Brain pericyte (primary cell): ENCODE results near the gene C3orf18.
A peak's percentile ranks its signal among the peaks of the same experiment; 100 is the strongest.

Experiments used
- DNase-seq: peaks from one replicate; pipeline ENCODE4 v3.0.0-alpha.2; 2012; ENCODE audit warnings: low read depth, low spot score

The C3orf18 gene

GRCh38 chr3:50580683-50581458 lies 13.3 kb upstream of the C3orf18 start:
- no peak for DNase-seq

GRCh38 chr3:50577348-50577747 lies 9.8 kb upstream of the C3orf18 start:
- no peak for DNase-seq

- DNase-seq = no peak
Measured at GRCh38 chr3:50575372-50575771, 7.8 kb upstream of the C3orf18 start.

GRCh38 chr3:50574444-50574831 lies 6.9 kb upstream of the C3orf18 start:
- no peak for DNase-seq

DNA sequence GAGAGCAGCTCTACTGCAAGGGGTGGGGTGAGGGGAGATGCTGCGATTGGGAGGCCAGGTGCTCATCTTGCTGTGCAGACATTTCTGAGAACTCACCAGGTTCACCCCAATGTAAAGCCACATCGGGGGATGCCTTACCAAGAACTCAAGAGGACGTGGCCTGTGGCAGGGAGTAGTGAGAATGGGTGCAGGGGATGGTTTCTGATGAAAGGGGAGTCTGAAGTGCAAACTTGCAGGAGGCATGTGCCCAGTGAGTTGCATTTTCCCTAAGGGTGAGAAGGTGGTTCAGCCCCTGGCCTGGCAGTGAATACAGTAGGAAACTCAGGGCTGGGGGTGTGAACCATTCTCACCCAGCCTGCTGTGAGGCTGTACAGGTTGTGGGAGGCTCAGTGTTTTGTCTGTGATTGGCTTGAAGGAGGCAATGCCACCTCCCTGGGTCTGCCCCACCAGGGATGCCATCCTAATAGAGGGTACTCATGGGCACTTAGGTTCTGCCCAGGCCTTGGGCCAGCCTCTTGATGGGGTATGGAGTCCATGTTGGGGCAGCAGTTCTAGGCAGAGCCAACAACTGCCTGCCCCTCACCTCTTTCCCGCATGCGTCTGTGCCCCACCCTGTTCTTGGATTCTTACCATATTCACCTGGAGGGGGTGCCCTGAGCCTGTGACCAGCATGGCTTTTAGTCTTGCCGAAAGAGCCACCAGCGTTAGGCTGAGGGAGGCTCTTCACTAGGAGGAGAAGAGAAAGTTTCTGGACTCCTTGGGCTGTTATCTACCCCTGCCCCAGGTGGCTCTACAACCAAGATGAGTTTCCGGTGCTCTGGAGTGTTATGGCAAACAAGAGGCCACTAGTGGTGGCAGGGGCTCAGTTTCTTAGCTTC lies 6.3 kb upstream of the C3orf18 start:
- DNase-seq = no peak

DNA sequence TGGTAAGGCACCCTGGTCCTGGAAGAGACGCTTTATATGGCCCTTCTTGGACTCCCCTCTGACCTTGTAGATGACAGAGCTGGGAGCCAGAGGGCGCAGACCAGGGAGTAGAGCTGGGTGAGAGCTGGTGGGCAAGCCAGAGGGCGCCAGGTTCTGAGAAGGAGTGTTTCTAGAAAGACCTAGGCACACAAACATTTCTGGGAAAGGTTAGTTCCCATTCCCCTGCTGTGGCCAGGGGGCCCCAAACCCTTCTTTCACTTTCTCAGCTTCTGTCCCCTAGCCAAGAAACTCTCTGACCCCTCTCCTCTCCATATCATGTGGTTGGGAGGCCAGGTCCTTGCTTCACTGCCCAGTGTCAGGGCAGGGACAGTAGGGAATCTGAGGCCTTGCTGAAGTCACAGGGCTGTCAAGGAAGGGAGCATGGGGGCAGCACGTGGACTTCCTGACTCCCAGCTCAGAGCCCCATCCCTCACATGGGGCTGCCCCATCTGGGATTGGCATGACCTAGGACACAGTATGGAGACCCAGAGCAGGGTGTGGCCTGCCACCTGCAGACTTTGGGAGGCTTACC lies 5.3 kb upstream of the C3orf18 start:
- no peak for DNase-seq

DNA sequence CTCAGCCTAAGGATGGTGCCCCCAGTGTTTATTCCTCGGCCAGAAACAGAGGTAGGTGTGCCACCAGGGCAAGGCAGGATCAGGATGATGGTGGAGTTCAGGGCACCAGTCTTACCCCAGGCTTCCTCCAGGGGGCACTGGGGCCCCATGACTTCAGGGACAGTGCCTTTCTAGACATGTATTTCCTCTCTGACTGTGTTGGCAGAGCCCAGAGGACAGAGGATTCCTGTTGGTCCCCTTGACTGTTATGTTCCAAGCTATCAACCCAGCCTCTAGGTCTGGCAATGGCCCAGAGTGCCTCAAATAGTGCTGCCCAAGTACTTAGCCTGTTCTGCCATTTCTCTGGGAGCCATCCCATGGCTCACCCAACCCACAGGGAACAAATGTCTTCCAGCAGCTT lies 4.6 kb upstream of the C3orf18 start:
- no peak for DNase-seq

DNA sequence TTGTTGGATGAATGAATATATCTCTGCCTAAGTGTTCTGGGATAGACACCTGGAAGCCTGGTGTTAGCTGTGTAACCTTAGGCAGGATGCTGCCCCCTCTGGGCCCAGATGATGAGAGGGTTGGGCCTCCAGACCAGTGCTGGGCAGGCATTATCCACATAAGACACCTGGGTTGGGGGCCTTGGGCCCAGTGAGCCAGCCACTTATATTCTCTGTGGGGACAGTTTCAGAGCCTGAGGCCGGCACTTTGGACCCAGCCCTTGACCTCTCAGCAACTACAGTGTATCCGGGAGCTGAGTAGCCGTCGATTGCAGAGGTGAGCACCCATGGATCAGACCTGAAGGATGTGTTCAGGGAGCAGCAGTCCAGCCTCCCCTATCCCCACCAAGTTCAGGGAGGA lies 3.9 kb upstream of the C3orf18 start:
- no peak for DNase-seq

GRCh38 chr3:50570508-50571279 lies 3.1 kb upstream of the C3orf18 start:
- DNase-seq = no peak

GRCh38 chr3:50568947-50569749 lies 1.6 kb upstream of the C3orf18 start, which contains the start of gene HEMK1:
TSS of gene HEMK1 (plus strand) at chr3:50569522. CDS start at chr3:50571105, 1,583 bp downstream.
- DNase-seq = peak; percentile 80

DNA sequence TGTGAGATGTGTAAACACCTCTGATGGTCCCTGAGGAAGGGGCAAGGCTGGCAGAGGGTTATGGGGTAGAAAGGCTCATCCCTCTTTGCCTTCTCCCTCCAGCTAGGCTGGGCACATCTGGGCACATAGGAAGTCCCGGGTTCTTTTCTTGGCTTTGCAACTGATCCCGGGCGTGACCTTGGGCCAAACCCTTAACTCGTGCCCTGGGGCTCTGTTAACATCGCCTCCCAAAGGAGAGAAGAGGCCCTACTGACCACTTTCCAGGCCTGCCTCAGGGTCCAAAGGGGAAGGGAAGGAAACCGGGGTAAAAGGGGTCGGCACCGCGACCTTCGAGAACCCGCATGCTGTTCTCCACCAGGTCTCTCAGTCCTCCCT lies 549 bp downstream of the C3orf18 start:
- no peak for DNase-seq

- DNase-seq = no peak
Measured at GRCh38 chr3:50564321-50564720, 3.2 kb downstream of the C3orf18 start.

DNA sequence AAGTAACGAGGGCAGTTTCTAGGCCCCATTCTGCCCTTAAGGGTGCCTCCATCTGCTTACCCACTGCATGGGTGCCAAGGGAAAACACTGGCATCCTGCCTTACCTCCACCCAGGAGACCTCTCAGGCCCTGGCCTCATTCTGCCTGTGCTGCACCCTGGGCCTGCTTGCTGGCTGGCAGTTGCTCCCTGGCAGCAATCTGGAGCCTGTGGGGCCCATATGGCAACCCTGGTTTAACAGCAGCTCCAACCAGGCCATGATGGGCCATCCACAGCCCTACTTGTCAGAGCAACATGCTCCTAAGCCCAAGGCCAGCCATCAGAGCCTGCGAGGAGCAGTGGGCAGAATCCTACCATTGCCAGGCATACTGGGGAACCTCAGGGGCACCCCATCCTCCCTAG lies 3.7 kb downstream of the C3orf18 start:
- no peak for DNase-seq

- DNase-seq = no peak
Measured at GRCh38 chr3:50562861-50563260, 4.7 kb downstream of the C3orf18 start.

DNA sequence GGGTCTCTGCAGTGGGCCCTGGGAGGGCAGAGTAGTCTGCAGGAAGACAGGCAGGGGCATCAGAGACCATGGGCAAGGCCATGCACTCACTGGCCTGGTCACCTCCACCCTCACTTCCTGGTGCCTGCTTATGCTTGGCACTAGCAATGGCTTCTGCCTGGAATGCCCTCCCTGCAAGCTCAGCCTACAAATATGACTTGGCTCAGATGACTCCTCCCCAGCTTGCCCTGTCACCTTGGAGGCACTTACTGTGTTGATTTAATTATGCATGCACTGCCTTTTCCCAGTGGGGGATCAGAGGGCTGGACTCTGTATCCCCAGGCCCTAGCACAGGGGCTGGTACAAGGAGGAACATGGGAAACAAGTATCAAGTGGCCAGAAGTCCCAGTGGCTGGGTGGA lies 7.8 kb downstream of the C3orf18 start:
- DNase-seq = no peak

DNA sequence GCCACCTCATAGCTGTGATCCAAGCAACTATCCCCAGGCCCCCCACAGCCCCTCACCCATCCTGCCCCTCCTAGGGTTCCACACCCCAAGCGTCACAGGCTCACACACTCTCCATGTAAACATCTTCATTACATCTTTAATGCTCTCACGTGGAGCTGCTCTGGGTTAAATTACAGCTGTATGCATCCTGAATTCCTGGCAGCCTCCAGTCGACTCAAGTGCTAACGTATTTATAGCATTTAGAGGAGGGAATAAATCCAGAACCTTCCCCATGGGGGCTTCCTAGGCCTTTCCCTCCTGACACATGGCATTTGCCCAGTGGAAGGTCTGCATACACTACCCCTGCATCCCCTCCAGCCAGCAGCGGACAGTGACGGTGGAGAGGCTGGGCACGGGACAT lies 9.6 kb downstream of the C3orf18 start:
- DNase-seq = no peak

DNA sequence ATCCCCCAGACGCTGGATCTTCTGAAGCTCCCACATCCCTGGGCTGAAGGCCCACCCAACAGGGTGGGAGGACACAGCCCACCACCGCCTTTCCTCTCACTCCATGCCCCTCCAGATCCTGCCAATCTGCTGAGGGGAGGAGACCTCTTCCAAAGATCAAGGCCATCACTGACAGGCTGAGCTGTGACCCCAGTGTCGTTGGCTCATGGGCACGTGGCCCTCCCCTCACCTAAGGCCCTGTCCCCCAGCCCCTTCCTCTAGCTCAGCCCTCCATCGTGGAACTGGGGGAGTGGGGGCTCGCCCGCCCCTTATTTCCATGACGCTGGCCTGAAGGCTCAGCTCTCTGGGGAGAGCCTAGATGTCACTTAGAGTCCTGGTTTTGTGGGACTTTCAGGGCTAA lies 10.4 kb downstream of the C3orf18 start:
- DNase-seq = no peak

- DNase-seq = no peak
Measured at GRCh38 chr3:50554553-50554952, 13.0 kb downstream of the C3orf18 start.

DNA sequence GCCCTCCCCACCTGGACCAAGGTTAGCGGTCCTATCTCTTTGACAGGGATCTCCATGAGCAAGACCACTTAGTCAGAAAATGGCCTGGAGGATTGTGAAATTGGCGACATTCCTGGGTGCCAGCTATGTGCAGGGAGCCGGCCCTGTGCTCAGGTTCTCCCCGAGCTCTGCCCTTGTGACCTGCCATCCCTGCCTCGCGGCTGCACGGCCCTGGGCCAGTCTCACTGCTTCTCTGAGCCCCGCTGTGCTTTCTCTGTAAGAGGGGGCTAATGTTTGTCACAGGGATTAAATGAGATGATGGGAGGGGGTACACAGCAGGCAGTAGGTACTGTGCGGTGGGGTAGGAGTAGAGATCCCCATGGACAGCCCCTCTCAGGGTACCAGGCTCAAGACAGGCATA lies 14.9 kb downstream of the C3orf18 start:
- DNase-seq = no peak

GRCh38 chr3:50551681-50552435 lies 15.7 kb downstream of the C3orf18 start:
- DNase-seq = no peak
